H1 (cell line): ENCODE data around the gene DPEP1. TPM values are rescaled to one million over a fixed set of nuclear protein-coding genes. Genes with fewer than 3 reads are reported as not detected.
"Not testable (repeated sequence)": the region's sequence is repeated elsewhere in the genome, so short reads cannot be mapped to it uniquely, and the experiment has no call there.

ENCODE experiments used
- CTCF ChIA-PET: fragments of 300-600 bp; sonication (Branson Sonifier 250); formaldehyde crosslinking; loops from one replicate; lab custom pipeline; 2021; ENCODE audit not compliant: partially characterized antibody; lab: Charles Lee
- POLR2A ChIA-PET: fragments of 300-600 bp; sonication (Branson Sonifier 250); formaldehyde crosslinking; loops from one replicate; lab custom pipeline; 2021; ENCODE audit warnings: inconsistent platforms; ENCODE audit not compliant: partially characterized antibody; lab: Charles Lee
- DNase-seq, 2 experiments: peaks; one replicate each; pipeline versions ENCODE4 v3.0.0 to v3.0.0-alpha.2; 2010 to 2022; ENCODE audit warnings: low spot score in 2 of 2, low read depth in 1 of 2, mixed read lengths in 1 of 2
- FAIRE-seq: peaks from 2 replicates; lab custom pipeline; 2011; peaks lifted over from hg19 to GRCh38; lab: Jason Lieb, UNC
- H2AFZ ChIP-seq: 2 replicates; pipeline ENCODE4 v1.8.1; 2012; ENCODE audit warnings: low read length, inconsistent platforms
- H2AK5ac ChIP-seq: 2 replicates; pipeline ENCODE4 v1.6.1; 2013; ENCODE audit warnings: low read depth, low read length
- H2BK120ac ChIP-seq: replicated peaks from 2 replicates; pipeline ENCODE3; 2013; ENCODE audit warnings: low read depth, low read length, inconsistent platforms
- H2BK12ac ChIP-seq: 2 replicates; pipeline ENCODE4 v1.6.1; 2013; ENCODE audit warnings: low read depth, low read length
- H2BK15ac ChIP-seq: 2 replicates; pipeline ENCODE4 v1.6.1; 2013; ENCODE audit warnings: low read length
- H2BK20ac ChIP-seq: 2 replicates; pipeline ENCODE4 v1.6.1; 2013; ENCODE audit warnings: low read length
- H2BK5ac ChIP-seq: 2 replicates; pipeline ENCODE4 v1.6.1; 2013; ENCODE audit warnings: low read depth, low read length
- H3K14ac ChIP-seq: 2 replicates; pipeline ENCODE4 v1.6.1; 2013; ENCODE audit warnings: inconsistent platforms; ENCODE audit not compliant: insufficient read length
- H3K18ac ChIP-seq: 2 replicates; pipeline ENCODE4 v1.6.1; 2013; ENCODE audit warnings: low read length; ENCODE audit errors: extremely low read depth
- H3K23ac ChIP-seq: 2 replicates; pipeline ENCODE4 v1.6.1; 2013; ENCODE audit warnings: inconsistent platforms; ENCODE audit not compliant: insufficient read length
- H3K23me2 ChIP-seq: 2 replicates; pipeline ENCODE4 v1.6.1; 2013; ENCODE audit warnings: low read depth, low read length
- H3K27ac ChIP-seq: 2 replicates; pipeline ENCODE4 v1.6.1; 2011; ENCODE audit warnings: low read depth, low read length, inconsistent platforms
- H3K27me3 ChIP-seq, 4 experiments: replicated peaks in 1 of 4; 1 replicate in 1 of 4; 2 replicates in 3 of 4; pipeline versions ENCODE4 v1.6.1 to v1.8.1; 2011 to 2013; ENCODE audit warnings: low read length in 3 of 4, mild to moderate bottlenecking in 3 of 4, inconsistent platforms in 2 of 4, mixed read lengths in 2 of 4, moderate library complexity in 1 of 4; ENCODE audit not compliant: control insufficient read depth in 3 of 4, insufficient read depth in 3 of 4; ENCODE audit errors: extremely low read depth in 1 of 4
- H3K36me3 ChIP-seq, 4 experiments: 2 replicates each; pipeline versions ENCODE4 v1.6.1 to v1.8.1; 2011 to 2013; ENCODE audit warnings: mild to moderate bottlenecking in 4 of 4, low read length in 3 of 4, moderate library complexity in 2 of 4, control low read depth in 1 of 4, inconsistent platforms in 1 of 4; ENCODE audit not compliant: insufficient read depth in 4 of 4, control insufficient read depth in 2 of 4
- H3K4ac ChIP-seq: replicated peaks from 2 replicates; pipeline ENCODE3; 2013; ENCODE audit warnings: low read length, low read depth, mixed read lengths, inconsistent platforms; ENCODE audit not compliant: insufficient read length
- H3K4me1 ChIP-seq, 4 experiments: replicated peaks in 1 of 4; 1 replicate in 1 of 4; 2 replicates in 3 of 4; pipeline versions ENCODE4 v1.6.1 to v1.8.1; 2011 to 2013; ENCODE audit warnings: low read length in 3 of 4, inconsistent platforms in 2 of 4, mixed read lengths in 1 of 4; ENCODE audit not compliant: insufficient read depth in 4 of 4, control insufficient read depth in 3 of 4
- H3K4me2 ChIP-seq, 2 experiments: 2 replicates each; pipeline versions ENCODE4 v1.6.1 to v1.8.1; 2011 to 2013; ENCODE audit warnings: low read depth in 2 of 2, low read length in 2 of 2, control low read depth in 1 of 2, inconsistent platforms in 1 of 2, mild to moderate bottlenecking in 1 of 2; ENCODE audit not compliant: insufficient read depth in 1 of 2
- H3K4me3 ChIP-seq, 4 experiments: fragments of 200-600, 300-600 bp in 1 of 4; sonication (generic), shearing (Covaris generic), sonication (Bioruptor Twin) in 1 of 4; 2 replicates each; pipeline versions ENCODE4 v1.5.1 to v1.8.1; 2011 to 2016; ENCODE audit warnings: low read length in 4 of 4, low read depth in 3 of 4, control low read depth in 2 of 4, inconsistent platforms in 2 of 4, mild to moderate bottlenecking in 2 of 4, mixed read lengths in 1 of 4, moderate library complexity in 1 of 4; ENCODE audit not compliant: insufficient read depth in 2 of 4; ENCODE audit errors: extremely low read depth in 1 of 4
- H3K56ac ChIP-seq: replicated peaks from 2 replicates; pipeline ENCODE3; 2013; ENCODE audit warnings: low read depth, mild to moderate bottlenecking, mixed read lengths, low read length, inconsistent platforms; ENCODE audit not compliant: insufficient read length
- H3K79me1 ChIP-seq: 2 replicates; pipeline ENCODE4 v1.6.1; 2013; ENCODE audit warnings: low read depth, low read length, control low read depth
- H3K79me2 ChIP-seq, 2 experiments: 2 replicates each; pipeline versions ENCODE4 v1.6.1 to v1.8.1; 2012 to 2013; ENCODE audit warnings: low read length in 2 of 2, mild to moderate bottlenecking in 2 of 2, inconsistent platforms in 1 of 2; ENCODE audit not compliant: insufficient read depth in 2 of 2, control insufficient read depth in 1 of 2
- H3K9ac ChIP-seq, 4 experiments: replicated peaks in 1 of 4; 1 replicate in 1 of 4; 2 replicates in 3 of 4; pipeline versions ENCODE4 v1.6.1 to v1.8.1; 2011 to 2013; ENCODE audit warnings: low read depth in 3 of 4, low read length in 3 of 4, control low read depth in 2 of 4, mild to moderate bottlenecking in 2 of 4, moderate library complexity in 2 of 4, inconsistent platforms in 1 of 4; ENCODE audit errors: extremely low read depth in 1 of 4
- H3K9me3 ChIP-seq, 2 experiments: 2 replicates each; pipeline versions ENCODE4 v1.6.1 to v1.8.1; 2012 to 2013; ENCODE audit warnings: mild to moderate bottlenecking in 2 of 2, moderate library complexity in 2 of 2, control low read depth in 1 of 2, inconsistent platforms in 1 of 2, low read depth in 1 of 2, low read length in 1 of 2, mixed read lengths in 1 of 2; ENCODE audit not compliant: insufficient read depth in 2 of 2
- H4K20me1 ChIP-seq, 2 experiments: replicated peaks in 1 of 2; 2 replicates each; pipeline versions ENCODE3 to v1.8.1; 2011 to 2013; ENCODE audit warnings: inconsistent platforms in 2 of 2, low read length in 2 of 2, mild to moderate bottlenecking in 1 of 2; ENCODE audit not compliant: insufficient read depth in 2 of 2, control insufficient read depth in 1 of 2
- H4K5ac ChIP-seq: 2 replicates; pipeline ENCODE4 v1.6.1; 2013; ENCODE audit warnings: low read length, low read depth, mixed read lengths, inconsistent platforms; ENCODE audit not compliant: insufficient read length
- H4K8ac ChIP-seq: 2 replicates; pipeline ENCODE4 v1.8.0; 2013; ENCODE audit warnings: mild to moderate bottlenecking, moderate library complexity, low read length, inconsistent platforms; ENCODE audit not compliant: insufficient read depth; ENCODE audit errors: extremely low read depth
- H4K91ac ChIP-seq: replicated peaks from 2 replicates; pipeline ENCODE3; 2013; ENCODE audit warnings: low read length, mixed read lengths, inconsistent platforms; ENCODE audit not compliant: insufficient read length
- CTCF ChIP-seq, 3 experiments: IDR thresholded peaks; 1 replicate in 2 of 3; 2 replicates in 1 of 3; pipeline versions ENCODE4 v1.5.1 to v1.6.1; 2011; ENCODE audit warnings: low read length in 3 of 3, mild to moderate bottlenecking in 3 of 3, inconsistent platforms in 2 of 3, low read depth in 1 of 3, moderate library complexity in 1 of 3; ENCODE audit not compliant: insufficient read depth in 1 of 3; ENCODE audit errors: control extremely low read depth in 1 of 3
- RAD21 ChIP-seq, 2 experiments: IDR thresholded peaks in 1 of 2; conservative IDR thresholded peaks in 1 of 2; 2 replicates each; pipeline ENCODE4 v1.6.1; 2011; ENCODE audit warnings: low read depth in 2 of 2, low read length in 2 of 2, improper control_type of control experiment in 1 of 2, inconsistent platforms in 1 of 2, mild to moderate bottlenecking in 1 of 2, moderate library complexity in 1 of 2
- WGBS, 2 experiments: shearing (Covaris generic) in 1 of 2; methylation state at CpG; one replicate each; pipeline versions ENCODE4 v1.1.6 to v1.1.7; 2013 to 2015; ENCODE audit warnings: low lambda C conversion rate in 2 of 2, mixed read lengths in 2 of 2, inconsistent platforms in 1 of 2, low coverage in 1 of 2, missing lambda C conversion rate in 1 of 2; ENCODE audit not compliant: insufficient replicate concordance in 2 of 2, insufficient coverage in 1 of 2, insufficient read length in 1 of 2; ENCODE audit errors: extremely low coverage in 1 of 2, missing lambda C conversion rate in 1 of 2; 5-methylcytosine and 5-hydroxymethylcytosine counted together
- polyA plus RNA-seq, 7 experiments: library from polyadenylated mRNA; depleted of rRNA in 3 of 7; stranded (reverse) in 5 of 7; unstranded in 2 of 7; fragments of >200 nt in 5 of 7; fragments of 200-250 nt in 2 of 7; gene quantifications; 1 replicate in 5 of 7; 2 replicates in 1 of 7; 4 replicates in 1 of 7; pipeline versions ENCODE4 v1.2.1 to v1.2.3, GENCODE V29; 2011 to 2013; ENCODE audit warnings: missing spikeins in 2 of 7, mixed read lengths in 2 of 7
- total RNA-seq: library from RNA; stranded (reverse); fragmentation: NEBNext Ultra II Directional; extraction: Animal tissue kit (Norgen Biotek cat#: 25700); gene quantifications from 2 replicates; pipeline ENCODE4 v1.2.1, GENCODE V29; 2021

Gene DPEP1
- total and polyA plus RNA-seq, 2 of the 8 experiments (the other 6 are each of a cell fraction or from before 2014, with no cell fraction given) = 2.8 to 3.1 TPM

GRCh38 chr16:89667000-89667399 is 53.6 kb downstream of the DPEP1 start:
- not testable (repeated sequence) for H3K27me3 ChIP-seq, H2AK5ac ChIP-seq, H4K5ac ChIP-seq, H2AFZ ChIP-seq, H2BK120ac ChIP-seq, H3K4me1 ChIP-seq, H3K18ac ChIP-seq, H3K79me1 ChIP-seq, H3K4ac ChIP-seq, H4K20me1 ChIP-seq, H3K36me3 ChIP-seq, H2BK12ac ChIP-seq, H3K4me3 ChIP-seq, H3K27ac ChIP-seq, H4K8ac ChIP-seq, FAIRE-seq, H3K14ac ChIP-seq, H2BK15ac ChIP-seq, H4K91ac ChIP-seq, H3K4me2 ChIP-seq, H3K9ac ChIP-seq, H3K79me2 ChIP-seq, H2BK5ac ChIP-seq, H3K23me2 ChIP-seq, H2BK20ac ChIP-seq, H3K56ac ChIP-seq, H3K23ac ChIP-seq
- TF ChIP-seq RAD21 (IDR thresholded peaks at IDR 0.05 in 1 of 2, conservative IDR thresholded peaks at IDR 0.05 in 1 of 2; ENCODE audit: low read depth in 2 of 2, low read length in 2 of 2) (peak; percentile 61), CTCF (IDR thresholded peaks at IDR 0.05; ENCODE audit: control extremely low read depth in 1 of 3, insufficient read depth in 1 of 3, low read depth in 1 of 3, low read length in 3 of 3) (peak; percentile 52 to 60 (median 55))
- WGBS, 2 experiments = 55% methylated on average over 7 of the region's 7 CpGs; no CpG with 5 or more reads in 1 of the 2 experiments
- POLR2A ChIA-PET = interaction anchor here (1.2 kb wide), 1 partner anchor 9 kb away, joined by 5 read pairs; the partner anchor contains the start of genes CHMP1A and SPATA33
- DNase-seq = peak in 1 of 2 experiments; percentile 70
- H3K9me3 ChIP-seq = peaks cover 5 to 10% of the 10 kb centered on the region in 2 experiments; a peak in 3 of 4 replicates
- CTCF ChIA-PET = interaction anchor here (0.9 to 3.2 kb wide), 13 partner anchors 9 to 193 kb away, joined by 3 to 20 read pairs (median 4); partner anchors contain the start of gene DPEP1
